Ishikawa (cell line): ENCODE results near the gene PCNX4.

Experiments used
- CEBPB ChIP-seq: IDR thresholded peaks from 2 replicates; pipeline ENCODE4 v1.6.1; 2012
- CREB1 ChIP-seq: IDR thresholded peaks from 2 replicates; pipeline ENCODE4 v1.6.1; 2012; ENCODE audit warnings: low read depth
- EGR1 ChIP-seq: IDR thresholded peaks from 2 replicates; pipeline ENCODE4 v1.6.1; 2012
- EP300 ChIP-seq: IDR thresholded peaks from 2 replicates; pipeline ENCODE4 v1.6.1; 2012; ENCODE audit warnings: borderline replicate concordance
- FOXM1 ChIP-seq: IDR thresholded peaks from 2 replicates; pipeline ENCODE4 v1.6.1; 2012; ENCODE audit warnings: low read depth, borderline replicate concordance
- NFIC ChIP-seq: IDR thresholded peaks from 2 replicates; pipeline ENCODE4 v1.6.1; 2012
- RAD21 ChIP-seq: IDR thresholded peaks from 2 replicates; pipeline ENCODE4 v1.6.1; 2012; ENCODE audit warnings: low read depth
- TAF1 ChIP-seq: IDR thresholded peaks from 2 replicates; pipeline ENCODE4 v1.6.1; 2012; ENCODE audit warnings: low read depth, mild to moderate bottlenecking
- TCF12 ChIP-seq: IDR thresholded peaks from 2 replicates; pipeline ENCODE4 v1.6.1; 2012; ENCODE audit warnings: low read depth
- TEAD4 ChIP-seq: IDR thresholded peaks from 2 replicates; pipeline ENCODE4 v1.6.1; 2012
- YY1 ChIP-seq: IDR thresholded peaks from 2 replicates; pipeline ENCODE4 v1.6.1; 2012; ENCODE audit warnings: low read depth
- ZBTB7A ChIP-seq: IDR thresholded peaks from 2 replicates; pipeline ENCODE4 v1.6.1; 2012; ENCODE audit warnings: low read depth
- TF ChIP-seq, protein P1 (sequence below): IDR thresholded peaks from 2 replicates; pipeline ENCODE4 v1.6.1; 2012
- TF ChIP-seq, protein P2 (sequence below): IDR thresholded peaks from 2 replicates; pipeline ENCODE4 v1.6.1; 2012
- TF ChIP-seq, protein P3 (sequence below): IDR thresholded peaks from 2 replicates; pipeline ENCODE4 v1.6.1; 2012; ENCODE audit warnings: low read depth, mild to moderate bottlenecking

The PCNX4 gene

DNA sequence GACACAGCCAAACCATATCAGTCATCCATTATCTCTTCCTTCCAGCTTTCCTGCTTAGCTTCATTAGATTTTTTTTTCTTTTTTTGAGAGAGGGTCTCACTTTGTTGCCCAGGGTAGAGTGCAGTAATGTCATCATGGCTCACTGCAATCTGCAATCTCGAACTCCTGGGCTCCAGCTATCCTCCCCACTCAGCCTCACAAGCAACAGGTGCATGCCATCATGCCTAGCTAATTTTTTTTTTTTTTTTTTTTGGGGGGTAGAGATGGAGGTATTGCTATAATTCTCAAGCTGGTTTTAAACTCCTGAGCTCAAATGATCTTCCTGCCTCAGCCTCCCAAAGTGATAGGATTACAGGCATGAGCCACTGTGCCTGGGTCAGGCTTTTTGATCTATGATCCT is 119.0 kb downstream of the PCNX4 start:
- TF ChIP-seq EGR1 = no peak
- TF ChIP-seq CREB1 = no peak
- no peak for TF ChIP-seq TAF1
- TF ChIP-seq, protein P1, sequence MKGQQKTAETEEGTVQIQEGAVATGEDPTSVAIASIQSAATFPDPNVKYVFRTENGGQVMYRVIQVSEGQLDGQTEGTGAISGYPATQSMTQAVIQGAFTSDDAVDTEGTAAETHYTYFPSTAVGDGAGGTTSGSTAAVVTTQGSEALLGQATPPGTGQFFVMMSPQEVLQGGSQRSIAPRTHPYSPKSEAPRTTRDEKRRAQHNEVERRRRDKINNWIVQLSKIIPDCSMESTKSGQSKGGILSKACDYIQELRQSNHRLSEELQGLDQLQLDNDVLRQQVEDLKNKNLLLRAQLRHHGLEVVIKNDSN = no peak

DNA sequence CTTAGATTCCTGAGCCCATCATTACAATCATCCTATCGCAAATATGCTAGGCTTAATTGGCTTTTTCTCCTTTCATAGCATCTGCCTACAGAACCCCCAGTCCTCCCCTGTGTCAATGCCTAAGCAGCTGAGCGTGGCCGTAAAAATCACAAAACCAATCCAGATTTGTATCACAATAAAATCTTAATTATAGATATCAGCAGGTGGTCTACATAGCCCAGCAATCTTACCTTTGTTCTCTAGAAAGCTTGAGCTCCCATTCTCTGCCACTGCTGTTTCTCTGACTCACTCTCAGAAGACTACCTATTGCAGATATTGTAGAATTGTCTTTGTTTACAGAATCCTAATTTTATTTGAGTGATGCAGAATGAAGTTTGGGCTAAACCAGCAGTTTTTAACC is 119.4 kb downstream of the PCNX4 start:
- TF ChIP-seq, protein P2, sequence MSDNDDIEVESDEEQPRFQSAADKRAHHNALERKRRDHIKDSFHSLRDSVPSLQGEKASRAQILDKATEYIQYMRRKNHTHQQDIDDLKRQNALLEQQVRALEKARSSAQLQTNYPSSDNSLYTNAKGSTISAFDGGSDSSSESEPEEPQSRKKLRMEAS = no peak
- TF ChIP-seq NFIC (no peak), CEBPB (no peak), EP300 (no peak), TCF12 (no peak), CREB1 (no peak), FOXM1 (no peak)

DNA sequence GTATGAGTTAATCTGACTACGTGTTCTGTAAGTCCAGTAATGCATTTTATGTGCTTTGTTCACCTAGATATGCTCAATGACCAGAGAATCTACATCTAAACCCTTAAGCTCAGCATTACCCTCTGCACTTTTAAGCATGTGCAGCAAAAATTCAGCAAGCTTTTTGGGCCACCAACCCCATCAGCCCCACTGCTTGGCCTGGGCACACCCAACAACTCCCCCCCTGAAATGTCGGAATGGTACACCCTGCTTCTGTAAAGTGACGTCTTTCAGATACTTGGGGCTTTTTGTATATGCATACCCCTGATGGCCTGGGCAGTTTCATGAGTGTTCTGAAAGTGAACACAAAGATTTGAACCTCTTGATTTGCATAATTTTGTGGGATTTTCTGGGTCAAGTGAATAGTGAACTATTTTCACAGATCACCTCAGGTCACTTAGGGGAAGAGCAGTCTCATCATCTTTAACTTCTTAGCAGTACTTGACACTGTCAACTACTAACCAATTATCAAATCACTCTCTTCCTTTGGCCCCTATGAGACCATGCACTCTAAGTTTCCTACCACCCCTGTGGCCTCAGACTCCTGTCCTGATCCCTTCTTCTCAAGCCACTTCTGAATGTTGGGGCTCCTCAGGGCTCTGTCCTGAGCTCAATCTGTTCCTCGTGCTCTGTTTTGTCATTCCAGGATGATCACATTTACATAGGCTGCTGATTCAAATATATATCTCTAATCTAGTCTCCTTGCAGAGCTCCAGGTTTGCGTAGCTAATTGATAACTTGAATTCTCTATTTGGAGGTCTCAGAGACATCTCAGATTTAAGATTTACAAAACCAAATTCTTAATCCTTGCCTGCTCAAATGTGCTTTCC is 121.0 kb downstream of the PCNX4 start:
- TF ChIP-seq CEBPB (no peak), FOXM1 (no peak), TCF12 (no peak)

DNA sequence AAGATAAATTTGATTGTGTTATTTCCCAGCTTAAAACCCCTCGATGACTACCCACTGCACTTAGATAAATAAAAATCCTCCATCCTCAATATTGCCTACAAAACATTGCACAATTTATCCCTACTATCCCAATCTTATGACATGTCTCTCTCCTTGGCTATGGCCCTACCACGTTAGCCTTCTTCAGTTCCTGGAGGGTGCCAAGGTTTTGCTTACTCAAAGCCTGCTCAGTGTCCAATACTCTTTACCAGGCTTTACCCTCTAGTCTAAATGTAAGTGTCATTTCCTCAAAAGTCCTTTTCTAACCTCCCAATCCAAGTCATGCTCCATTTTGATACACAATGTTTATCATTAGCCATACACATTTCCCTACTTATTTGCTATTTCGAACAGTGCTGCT is 122.3 kb downstream of the PCNX4 start:
- TF ChIP-seq EGR1 (no peak), YY1 (no peak), EP300 (no peak), FOXM1 (no peak), CEBPB (no peak), TEAD4 (no peak)
- TF ChIP-seq, protein P1 = no peak

DNA sequence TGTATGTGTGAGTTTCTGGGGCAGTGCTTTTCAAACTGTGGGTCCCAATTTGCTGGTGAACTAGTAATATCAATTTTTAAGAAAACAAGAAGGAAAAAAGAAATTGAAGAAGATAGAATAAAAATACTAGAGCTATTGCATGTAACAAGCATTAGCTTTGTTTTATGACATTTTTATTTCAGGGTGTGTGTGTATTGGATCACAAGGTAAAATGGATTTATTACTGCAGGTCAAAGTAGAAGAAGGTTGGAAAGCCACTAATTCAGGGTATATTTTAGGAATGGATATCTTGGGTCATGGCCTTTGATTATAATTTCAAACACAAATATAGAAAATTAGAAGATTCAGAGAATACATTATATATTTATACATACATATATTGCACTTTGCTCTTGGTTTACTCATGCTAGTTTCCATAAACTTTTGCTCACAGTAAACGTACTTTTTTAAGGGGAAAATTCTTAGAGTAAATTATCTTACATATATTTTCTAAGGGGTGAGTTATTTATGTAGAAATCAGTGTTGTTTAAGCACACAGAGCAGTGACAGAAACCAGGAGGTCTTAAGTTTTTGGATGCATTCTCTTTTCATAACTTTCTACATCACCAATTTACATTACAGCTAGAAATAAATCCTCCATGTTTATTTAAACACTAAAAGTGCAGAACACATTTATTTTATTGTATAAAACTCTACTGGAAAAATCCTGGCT is 122.8 kb downstream of the PCNX4 start:
- TF ChIP-seq, protein P3, sequence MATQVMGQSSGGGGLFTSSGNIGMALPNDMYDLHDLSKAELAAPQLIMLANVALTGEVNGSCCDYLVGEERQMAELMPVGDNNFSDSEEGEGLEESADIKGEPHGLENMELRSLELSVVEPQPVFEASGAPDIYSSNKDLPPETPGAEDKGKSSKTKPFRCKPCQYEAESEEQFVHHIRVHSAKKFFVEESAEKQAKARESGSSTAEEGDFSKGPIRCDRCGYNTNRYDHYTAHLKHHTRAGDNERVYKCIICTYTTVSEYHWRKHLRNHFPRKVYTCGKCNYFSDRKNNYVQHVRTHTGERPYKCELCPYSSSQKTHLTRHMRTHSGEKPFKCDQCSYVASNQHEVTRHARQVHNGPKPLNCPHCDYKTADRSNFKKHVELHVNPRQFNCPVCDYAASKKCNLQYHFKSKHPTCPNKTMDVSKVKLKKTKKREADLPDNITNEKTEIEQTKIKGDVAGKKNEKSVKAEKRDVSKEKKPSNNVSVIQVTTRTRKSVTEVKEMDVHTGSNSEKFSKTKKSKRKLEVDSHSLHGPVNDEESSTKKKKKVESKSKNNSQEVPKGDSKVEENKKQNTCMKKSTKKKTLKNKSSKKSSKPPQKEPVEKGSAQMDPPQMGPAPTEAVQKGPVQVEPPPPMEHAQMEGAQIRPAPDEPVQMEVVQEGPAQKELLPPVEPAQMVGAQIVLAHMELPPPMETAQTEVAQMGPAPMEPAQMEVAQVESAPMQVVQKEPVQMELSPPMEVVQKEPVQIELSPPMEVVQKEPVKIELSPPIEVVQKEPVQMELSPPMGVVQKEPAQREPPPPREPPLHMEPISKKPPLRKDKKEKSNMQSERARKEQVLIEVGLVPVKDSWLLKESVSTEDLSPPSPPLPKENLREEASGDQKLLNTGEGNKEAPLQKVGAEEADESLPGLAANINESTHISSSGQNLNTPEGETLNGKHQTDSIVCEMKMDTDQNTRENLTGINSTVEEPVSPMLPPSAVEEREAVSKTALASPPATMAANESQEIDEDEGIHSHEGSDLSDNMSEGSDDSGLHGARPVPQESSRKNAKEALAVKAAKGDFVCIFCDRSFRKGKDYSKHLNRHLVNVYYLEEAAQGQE = no peak
- TF ChIP-seq FOXM1 (no peak), NFIC (no peak), TEAD4 (no peak), EP300 (no peak), EGR1 (no peak), TCF12 (no peak), ZBTB7A (no peak), CREB1 (no peak), TAF1 (no peak), CEBPB (no peak), YY1 (no peak), RAD21 (no peak)
- TF ChIP-seq, protein P2 = no peak
- TF ChIP-seq, protein P1 = no peak

DNA sequence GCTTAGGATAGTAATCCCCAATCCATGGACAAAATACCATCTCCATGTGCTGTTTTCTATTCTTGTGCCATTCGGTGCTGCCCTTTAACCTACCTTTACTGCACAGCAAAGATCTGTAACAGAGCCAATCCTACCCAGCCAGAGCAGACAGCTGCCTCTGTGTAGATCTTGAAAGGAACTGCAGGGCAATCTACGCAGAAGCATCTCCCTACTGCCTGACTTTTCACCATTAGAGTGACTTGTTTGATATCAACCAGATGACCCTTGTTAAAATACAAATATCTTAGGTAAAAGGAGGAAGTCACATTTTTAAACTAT is 123.4 kb downstream of the PCNX4 start:
- TF ChIP-seq TCF12 = no peak
- TF ChIP-seq, protein P1 = no peak
- TF ChIP-seq, protein P2 = no peak
